GM08714 (cell line): ENCODE measurements around the gene BMP8B.

ENCODE experiments used
- H3K4me3 ChIP-seq: fragments of 200-500 bp; sonication (Bioruptor generic); 2 replicates; pipeline ENCODE4 v1.5.1; 2014; ENCODE audit warnings: mild to moderate bottlenecking, low read length, inconsistent platforms
- ZNF274 ChIP-seq: IDR thresholded peaks from 2 replicates; pipeline ENCODE4 v1.6.1; 2012; ENCODE audit warnings: mild to moderate bottlenecking, low read depth, low read length

BMP8B gene

DNA sequence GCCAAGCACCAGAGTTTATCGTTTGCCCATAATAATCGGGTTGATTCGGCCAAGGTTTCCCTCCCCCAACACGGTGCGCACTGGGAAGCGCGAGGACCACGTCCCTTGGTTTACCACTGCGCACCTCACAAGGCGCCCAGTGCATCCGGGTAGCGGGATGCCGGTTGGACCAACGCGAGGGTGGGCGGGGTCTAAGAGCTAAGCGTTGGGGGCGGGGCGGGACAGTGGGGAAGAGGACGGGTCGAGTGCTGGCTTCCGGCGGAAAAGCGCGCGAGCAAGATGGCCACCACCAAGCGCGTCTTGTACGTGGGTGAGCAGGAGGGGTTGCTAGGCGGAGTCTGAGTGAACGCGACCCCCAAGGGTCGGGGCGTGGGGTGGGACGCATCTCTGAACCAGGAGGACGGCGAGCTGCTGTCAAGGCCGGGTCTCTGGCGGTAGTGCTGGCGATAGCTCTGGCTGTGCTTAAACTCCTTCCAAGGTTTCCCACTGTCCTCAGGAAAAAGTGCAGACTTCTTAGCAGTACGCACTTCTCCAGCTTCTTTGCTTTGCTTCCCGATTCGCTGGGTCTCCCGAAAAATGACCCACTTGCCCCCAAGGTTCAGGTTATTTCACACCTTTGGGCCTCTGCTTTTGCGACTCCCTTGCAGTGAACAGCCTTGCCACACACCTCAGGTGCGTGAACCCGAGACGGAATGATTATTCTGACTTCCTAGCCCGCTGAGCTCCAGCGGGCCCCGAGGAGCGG, 49.9 kb downstream of the BMP8B start, which contains the start of gene PPIE:
Gene PPIE, plus strand, starts transcription at position 261 of the 745 bp plus-strand sequence. Its CDS starts 19 bp downstream, at position 280.
- peak within 1 kb of the TSS; percentile 93 for H3K4me3 ChIP-seq
- no peak for TF ChIP-seq ZNF274

DNA sequence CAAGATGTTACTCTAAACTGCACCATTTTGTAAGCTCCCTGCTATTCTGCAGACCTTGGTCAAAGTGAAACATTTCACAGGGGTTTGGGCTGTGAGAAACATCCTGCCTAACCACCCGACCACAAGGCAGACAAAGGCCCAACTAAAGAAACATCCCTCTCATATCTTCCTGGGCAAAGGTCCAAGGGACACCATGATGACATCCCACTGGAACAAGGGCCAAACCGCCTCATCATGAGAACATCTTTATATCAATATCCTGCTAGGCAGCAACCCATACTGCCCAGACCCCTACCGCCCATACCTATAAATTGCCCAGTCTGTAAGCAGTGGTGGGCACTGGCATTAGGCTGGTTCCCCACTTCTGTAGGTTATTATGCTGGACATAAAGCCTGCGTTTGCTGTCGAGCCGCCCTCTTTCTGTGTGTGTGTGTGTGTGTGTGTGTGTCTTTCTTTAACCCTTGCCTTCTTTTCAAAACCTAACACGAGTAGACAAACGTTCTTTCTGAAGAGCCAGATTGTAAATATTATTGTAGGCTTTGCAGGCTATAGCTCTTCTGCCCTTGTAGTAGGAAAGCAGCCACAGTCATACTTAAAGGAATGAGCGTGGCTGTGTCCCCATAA, 51.0 kb downstream of the BMP8B start:
- H3K4me3 ChIP-seq, result no peak overlapping the region
- TF ChIP-seq ZNF274, result no peak

DNA sequence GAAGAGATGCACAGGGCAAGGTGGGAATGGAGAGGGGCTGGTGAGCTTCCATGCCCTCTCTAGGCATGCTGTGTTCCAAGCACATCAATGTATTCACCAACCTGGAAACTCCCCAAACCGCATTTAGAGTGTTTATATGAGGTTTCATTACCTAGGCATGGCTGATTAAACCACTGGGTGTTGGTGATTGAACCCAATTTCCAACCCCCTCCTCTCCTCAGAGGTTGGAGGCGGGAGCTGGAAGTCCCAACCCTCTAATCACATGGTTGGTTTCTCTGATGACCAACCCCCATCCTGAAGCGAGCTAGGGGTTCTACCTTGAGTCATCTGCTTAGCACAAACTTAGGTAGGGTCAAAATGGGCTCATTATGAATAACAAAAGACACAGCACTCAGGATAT, 52.9 kb downstream of the BMP8B start:
- TF ChIP-seq ZNF274, result no peak
- H3K4me3 ChIP-seq, result no peak overlapping the region

DNA sequence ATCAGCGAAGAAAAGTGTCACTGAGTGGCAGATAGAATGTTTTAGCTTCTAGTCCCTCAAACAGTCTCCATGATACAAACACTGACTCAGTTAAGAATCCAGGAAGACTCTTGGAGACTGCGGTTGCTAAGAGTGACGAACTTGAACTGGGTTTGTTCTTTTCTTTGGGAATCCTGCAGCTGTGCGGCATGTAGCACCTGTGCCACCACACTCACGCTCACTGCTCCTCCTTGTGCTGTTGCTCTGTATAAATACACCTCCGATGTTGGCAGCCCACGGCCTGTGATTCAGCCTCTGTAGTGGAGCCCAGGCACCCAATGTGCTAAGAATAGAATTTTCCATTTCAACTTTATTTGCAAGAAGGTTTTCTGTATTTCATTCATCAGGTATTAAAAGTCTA, 55.5 kb downstream of the BMP8B start:
- no peak overlapping the region for H3K4me3 ChIP-seq
- no peak for TF ChIP-seq ZNF274

DNA sequence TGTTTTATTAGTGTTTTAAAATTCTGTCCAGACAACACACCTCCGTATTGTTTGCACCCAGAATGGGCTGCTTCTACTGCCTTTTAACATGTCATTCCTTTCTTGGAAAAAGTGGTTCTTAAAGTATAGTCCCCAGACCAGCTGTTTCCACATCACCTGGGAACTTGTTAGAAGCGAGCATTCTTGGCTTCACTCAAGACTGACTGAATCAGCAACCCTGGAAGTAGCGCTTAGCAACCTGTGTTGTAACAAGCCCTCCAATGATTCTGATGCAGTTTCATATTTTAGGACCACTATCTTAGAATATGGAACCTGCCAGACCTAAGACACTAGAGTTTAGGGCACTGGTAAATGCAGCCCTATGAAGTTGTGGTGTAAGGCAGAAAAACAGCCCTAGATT, 55.9 kb downstream of the BMP8B start:
- no peak overlapping the region for H3K4me3 ChIP-seq
- TF ChIP-seq ZNF274, result no peak

DNA sequence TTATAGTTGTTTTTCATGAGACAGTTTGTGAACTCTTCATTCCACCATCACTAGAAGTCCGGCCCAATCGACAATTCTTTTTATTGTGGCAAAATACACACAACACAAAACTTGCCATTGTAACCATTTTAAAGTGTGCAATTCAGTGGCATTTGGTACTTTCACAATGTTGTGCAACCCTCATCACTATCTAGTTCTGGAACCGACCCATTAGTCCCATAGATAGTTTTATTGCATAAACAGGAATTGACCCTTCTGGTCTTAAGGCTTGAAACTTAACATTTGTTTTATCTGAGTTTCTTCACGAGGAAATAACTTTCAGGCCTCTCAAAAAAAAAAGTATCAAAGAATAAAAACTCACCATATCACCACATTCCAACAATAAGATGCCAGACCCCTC, 58.8 kb downstream of the BMP8B start:
- TF ChIP-seq ZNF274, result no peak
- H3K4me3 ChIP-seq, result no peak overlapping the region

DNA sequence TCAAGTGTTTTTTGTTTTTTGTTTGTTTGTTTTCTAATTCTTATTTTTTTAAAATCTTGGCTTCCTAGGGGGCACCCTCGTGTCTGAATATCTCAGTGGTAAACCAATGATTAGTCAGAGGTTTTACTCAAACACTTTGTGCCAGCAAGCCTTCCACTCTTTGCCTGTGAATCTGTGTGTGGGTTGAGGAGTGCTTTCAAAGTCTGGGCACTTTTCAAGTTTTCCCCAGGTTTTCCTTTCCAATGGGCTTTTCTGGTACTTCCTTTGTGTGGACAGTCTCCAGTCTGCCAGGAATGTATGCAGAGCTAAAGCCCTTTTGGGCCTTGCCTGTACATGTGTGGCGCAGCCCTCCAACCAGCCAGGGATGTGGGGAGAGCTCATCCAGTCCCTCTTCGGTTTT, 59.6 kb downstream of the BMP8B start:
- H3K4me3 ChIP-seq, result no peak overlapping the region
- no peak for TF ChIP-seq ZNF274

DNA sequence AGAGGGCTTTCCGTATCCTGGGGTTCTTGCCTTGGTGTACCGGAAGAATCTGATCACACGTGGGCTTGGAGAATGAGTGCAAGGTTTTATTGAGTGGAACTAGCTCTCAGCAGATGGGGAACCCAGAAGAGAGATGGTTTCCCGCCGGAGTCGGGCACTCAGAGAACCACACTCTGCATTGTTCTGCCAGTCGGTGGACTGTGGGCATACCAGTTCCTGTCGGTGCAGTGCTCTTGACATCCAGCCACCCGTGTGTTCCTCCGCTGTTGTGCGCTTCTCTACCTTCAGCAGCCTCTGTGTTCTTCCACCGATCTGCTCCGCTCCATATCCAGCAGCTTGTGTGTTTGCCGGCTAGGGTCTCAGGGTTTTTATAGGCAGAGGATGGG, 60.7 kb downstream of the BMP8B start:
- peak overlapping the region; percentile 26; the same call in 1 of the 2 replicates for H3K4me3 ChIP-seq
- TF ChIP-seq ZNF274, result no peak

DNA sequence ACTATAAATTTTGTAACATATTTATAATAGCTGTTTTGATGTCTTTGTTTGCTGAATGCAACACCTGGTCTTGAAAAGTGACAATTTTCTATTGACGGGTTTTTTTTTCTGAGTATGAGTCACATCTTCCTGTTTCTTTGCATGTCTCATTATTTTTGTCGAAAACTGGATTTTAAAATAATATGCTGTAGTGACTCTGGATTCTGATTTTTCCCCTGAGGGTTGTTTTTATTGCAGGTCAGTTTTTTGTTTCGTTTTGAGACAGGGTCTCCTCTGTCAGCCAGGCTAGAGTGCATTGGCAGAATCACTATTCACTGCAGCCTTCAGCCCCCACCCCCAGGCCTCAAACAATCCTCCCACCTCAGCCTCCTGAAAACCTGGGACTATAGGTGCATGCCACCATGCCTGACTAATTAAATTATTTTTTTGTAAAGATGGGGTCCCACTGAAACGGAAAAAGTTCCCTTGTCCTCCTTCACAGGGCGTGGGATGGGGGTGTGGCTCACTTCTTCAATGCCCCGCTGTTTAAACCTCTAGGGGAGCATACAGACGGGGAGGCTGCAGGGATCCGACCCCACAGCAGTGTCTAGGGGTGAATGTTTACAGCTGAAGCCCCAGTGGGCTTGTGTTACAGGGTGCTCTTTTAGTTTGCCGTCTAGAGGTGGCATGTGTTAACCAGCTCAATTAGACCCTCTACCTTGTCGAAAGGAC, 61.3 kb downstream of the BMP8B start:
- H3K4me3 ChIP-seq, result peak overlapping the region; percentile 26; the same call in 1 of the 2 replicates

DNA sequence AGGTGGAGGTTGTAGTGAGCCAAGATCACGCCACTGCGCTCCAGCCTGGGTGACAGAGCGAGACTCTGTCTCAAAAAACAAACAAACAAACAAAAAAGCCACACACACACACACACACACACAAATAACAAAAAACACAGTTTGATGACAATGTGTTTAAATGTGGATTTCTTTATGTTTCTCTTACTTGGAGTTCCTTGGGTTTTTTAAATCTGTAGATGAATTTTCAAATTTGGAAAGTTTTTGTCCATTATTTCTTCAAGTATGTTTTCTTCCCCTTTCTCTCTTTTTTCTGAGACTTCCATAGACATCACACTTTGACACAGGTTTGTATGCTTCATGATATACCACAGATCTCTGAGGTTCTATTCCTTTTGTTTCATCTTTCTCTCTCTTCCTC, 62.1 kb downstream of the BMP8B start:
- TF ChIP-seq ZNF274, result no peak
- H3K4me3 ChIP-seq, result no peak overlapping the region

More for the DNA sequence above, 61.3 kb downstream of the BMP8B start:
- no peak for TF ChIP-seq ZNF274

DNA sequence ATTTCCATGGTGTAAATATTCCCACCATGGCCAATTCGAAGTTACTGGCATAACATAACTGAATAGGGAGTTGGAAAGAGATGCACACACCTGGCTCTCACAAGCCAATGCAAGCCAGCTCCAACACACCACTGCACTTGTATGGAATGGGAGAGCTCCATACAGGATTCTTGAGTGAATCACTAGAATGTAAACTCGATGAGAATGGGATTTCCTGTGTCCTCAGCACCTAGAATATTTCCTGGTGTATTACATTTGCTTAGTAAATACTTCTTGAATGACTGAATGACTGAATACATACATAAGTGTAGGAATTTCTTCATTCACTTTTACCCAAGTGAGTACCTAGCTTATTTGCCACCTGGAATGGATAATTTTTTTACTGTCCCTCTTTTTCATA, 66.2 kb downstream of the BMP8B start:
- TF ChIP-seq ZNF274, result no peak
- H3K4me3 ChIP-seq, result no peak overlapping the region

DNA sequence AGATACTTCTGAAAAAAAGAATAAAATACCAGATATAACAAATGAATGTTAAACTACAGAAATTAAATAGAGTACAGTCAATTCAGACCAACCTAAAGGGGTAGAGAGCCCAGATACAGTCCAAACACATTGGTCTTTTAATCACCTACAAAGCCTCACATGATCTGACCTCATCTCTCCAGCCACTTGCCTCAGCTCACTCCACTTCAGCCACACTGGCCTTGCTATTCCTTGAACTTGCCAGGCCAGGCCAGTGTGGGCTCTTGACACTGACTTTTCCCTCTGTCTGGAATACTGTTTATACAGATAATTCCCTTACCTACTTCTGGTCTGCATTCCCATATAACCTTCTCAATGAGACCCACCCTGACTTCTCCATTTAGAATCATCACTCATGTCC, 67.0 kb downstream of the BMP8B start:
- no peak for TF ChIP-seq ZNF274
- no peak overlapping the region for H3K4me3 ChIP-seq

DNA sequence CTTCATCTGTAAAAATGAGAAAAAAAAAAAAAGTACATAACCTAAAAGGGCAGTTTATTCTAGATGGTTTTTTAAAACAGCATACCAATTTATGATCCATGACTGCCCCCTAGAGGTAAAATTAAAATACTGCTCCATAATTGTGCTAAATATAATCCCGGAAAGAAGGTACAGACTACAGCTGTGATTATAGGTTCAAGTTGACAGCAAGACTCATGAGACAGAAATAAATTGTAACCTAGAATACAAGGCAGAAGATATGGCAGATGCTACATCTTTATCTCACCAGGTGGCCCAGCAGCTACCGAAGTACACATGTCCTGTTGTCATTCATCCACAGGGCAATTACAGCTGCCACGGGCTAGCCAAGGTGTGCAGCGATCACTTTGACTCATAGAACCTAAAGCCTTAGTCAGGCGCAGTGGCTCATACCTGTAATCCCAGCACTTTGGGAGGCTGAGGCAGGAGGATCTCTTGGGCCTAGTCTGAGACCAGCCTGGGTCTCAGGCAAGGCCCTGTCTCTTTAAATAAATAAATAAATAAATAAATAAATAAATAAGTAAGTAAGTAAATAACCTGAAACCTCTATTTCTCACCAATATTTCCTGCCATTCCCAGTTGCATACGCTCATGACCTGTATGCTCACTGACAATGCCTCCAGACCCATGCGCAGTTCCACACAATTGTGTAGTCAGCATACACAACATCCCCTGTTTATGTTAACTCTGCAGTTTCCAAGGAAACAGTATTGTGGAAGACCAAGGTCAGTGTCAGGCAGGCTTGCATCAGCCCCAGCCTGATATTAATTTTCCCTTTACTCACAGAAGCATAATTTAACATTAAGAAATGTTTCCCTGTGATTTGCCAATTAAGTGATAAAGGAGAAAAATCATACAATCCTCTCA, 68.3 kb downstream of the BMP8B start:
- TF ChIP-seq ZNF274, result no peak
- no peak overlapping the region for H3K4me3 ChIP-seq

DNA sequence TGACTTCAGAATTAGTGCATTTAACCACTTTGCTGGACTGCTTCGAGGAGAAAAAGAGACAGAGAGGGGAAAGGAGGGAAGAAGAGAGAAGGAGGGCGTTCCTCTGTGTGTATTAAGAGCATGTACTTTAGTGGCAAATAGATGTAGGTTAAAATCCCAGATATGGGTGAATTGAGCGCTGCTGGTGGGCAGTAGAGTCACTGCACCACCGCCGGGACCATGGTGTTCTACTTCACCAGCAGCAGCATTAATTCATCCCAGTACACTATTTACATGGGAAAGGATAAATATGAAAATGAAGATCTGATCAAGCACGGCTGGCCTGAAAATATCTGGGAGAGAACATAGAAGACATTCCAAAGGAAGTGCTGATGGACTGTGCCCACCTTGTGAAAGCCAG, 70.9 kb downstream of the BMP8B start:
- H3K4me3 ChIP-seq, result no peak overlapping the region
- TF ChIP-seq ZNF274, result no peak

DNA sequence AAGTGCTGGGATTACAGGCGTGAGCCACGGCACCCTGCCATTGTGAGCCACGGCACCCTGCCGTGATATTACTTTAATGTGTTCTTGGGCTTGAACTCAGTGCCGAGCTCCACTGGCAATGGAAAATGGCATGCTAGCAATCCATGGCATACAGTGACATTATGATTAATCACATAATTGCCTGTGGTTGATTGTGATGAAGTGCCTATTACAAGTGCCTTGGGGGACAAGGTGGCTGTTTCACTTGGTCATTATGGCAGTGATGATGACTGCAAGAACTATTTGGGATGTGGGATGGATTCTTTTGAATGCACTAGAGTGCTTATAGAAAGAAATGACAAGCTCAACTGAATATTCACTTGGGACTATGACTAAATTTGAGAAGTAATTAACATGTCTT, 75.1 kb downstream of the BMP8B start:
- no peak overlapping the region for H3K4me3 ChIP-seq
- no peak for TF ChIP-seq ZNF274
